Activated naive CD4-positive, alpha-beta T cell treated with anti-CD3 and anti-CD28 coated beads, Interleukin-2, amount 50 U/mL, for 24 hours (primary cell): ENCODE measurements around the gene AAGAB.
A peak's percentile ranks its signal among the peaks of the same experiment; 100 is the strongest.
"Not testable (repeated sequence)": the region's sequence is repeated elsewhere in the genome, so short reads cannot be mapped to it uniquely, and the experiment has no call there.

ENCODE experiments used
- H3K27ac Mint-ChIP-seq: one replicate; pipeline ENCODE4 v1.8.0; 2021; ENCODE audit warnings: mild to moderate bottlenecking, mixed read lengths
- H3K27me3 Mint-ChIP-seq: one replicate; pipeline ENCODE4 v1.8.0; 2021; ENCODE audit warnings: mixed read lengths
- H3K36me3 Mint-ChIP-seq: one replicate; pipeline ENCODE4 v1.8.0; 2021; ENCODE audit warnings: mixed read lengths
- H3K4me1 Mint-ChIP-seq: one replicate; pipeline ENCODE4 v1.8.0; 2021; ENCODE audit warnings: mixed read lengths
- H3K4me3 Mint-ChIP-seq: one replicate; pipeline ENCODE4 v1.8.0; 2021; ENCODE audit warnings: mild to moderate bottlenecking, mixed read lengths
- H3K9me3 Mint-ChIP-seq: one replicate; pipeline ENCODE4 v1.8.0; 2021; ENCODE audit warnings: mixed read lengths

Gene AAGAB, protein sequence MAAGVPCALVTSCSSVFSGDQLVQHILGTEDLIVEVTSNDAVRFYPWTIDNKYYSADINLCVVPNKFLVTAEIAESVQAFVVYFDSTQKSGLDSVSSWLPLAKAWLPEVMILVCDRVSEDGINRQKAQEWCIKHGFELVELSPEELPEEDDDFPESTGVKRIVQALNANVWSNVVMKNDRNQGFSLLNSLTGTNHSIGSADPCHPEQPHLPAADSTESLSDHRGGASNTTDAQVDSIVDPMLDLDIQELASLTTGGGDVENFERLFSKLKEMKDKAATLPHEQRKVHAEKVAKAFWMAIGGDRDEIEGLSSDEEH

DNA sequence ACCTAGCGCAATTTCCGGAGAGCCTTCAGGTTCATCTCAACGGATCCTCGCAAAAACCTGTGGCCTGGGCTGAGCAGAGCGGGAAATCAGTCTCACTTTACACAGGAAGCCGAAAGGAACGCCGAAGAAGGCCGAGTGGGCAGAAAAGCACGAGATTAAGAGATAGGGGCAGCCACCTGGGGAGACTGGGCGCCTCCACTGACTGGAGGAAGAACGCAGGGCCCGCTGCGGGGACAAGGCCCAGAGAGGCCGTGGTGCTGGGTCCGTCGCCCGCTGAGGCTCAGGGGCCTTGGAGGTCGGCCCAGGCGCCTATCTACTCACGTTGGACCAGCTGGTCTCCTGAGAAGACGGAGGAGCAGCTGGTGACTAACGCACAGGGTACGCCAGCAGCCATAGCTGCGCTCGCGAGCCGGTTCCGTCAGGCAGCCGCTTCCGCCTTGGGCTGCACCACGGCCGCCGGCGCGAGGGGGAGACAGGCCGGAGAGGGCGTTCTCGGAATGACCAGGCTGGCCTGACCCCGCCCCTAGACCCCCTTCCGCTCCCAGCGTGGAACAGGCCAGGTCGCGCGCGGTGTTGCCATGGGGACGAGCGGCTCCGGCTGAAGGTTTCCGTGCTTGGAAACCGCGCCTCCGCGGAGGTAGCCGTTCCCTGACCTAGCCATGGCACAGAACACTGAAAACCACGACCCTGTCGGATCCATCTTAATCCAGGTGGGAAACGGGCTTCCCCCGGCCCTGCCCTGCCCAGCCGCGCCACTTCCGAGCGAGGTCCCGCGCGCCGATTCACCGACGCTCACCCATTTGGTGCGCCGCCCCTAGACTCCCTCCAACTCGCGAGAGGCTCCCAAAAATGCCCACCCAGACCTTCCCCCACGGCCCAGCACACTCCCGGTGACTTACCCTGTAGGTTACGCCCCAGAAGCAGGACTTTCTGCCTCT, at the start of gene AAGAB, which contains the start of gene IQCH:
Gene AAGAB, minus strand, starts transcription at position 424 of the 938 bp plus-strand sequence. Its CDS starts 30 bp downstream, at position 394.
Gene IQCH, plus strand, starts transcription at position 549 of the 938 bp plus-strand sequence. Its CDS starts 111 bp downstream, at position 660.
- H3K4me1 Mint-ChIP-seq, result peaks cover 47% of the 10 kb centered on the region
- H3K4me3 Mint-ChIP-seq, result peak within 1 kb of the TSS; percentile 97
- H3K27me3 Mint-ChIP-seq, result no peaks in the 10 kb centered on the region
- no peaks in the 10 kb centered on the region for H3K9me3 Mint-ChIP-seq
- H3K27ac Mint-ChIP-seq, result peak within 1 kb of the TSS; percentile 96
- peaks cover 3% of the 10 kb centered on the region for H3K36me3 Mint-ChIP-seq

DNA sequence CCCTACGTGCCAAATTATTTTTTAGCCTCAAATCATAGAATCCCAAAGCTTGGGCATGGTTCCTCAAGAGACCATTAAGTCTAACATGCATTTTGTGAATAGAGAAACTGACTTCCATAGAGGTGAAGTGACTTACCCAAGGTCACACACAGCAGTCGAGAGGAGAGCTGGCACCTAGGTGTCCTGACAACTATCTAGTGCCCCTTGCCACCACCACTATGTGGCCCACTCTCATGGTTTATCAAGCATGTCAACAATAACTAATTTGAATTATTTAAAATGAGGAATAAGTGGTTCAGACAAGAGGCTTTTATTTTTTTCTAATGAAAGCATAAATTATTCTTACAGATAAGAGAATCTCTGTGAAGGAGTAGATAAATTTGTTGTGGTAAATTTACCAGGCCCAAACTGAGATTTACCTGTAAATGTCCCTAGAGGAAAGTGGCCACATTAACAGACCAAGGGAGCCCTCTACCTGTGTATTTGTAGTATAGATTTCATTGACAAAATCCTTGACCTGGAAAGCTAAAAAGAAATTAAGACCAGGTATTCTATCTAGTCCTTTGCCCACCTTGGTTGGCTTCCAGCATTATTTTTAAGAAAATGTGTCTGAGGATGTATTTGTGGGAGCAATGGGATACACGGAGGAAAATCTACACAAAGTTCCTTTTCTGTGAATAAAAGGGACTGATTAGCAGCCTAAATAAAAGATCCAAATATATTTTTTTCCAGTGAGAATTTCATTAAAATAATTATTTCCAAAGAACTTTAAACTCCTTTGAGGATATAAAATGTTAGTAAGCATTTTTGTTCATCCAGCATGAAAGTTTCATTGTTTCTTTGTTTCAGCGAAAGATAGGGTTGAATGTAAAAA, 49.3 kb upstream of the AAGAB start:
- Mint-ChIP-seq H3K27ac (no peak overlapping the region), H3K27me3 (no peaks in the 10 kb centered on the region), H3K9me3 (no peaks in the 10 kb centered on the region), H3K4me1 (no peaks in the 10 kb centered on the region), H3K4me3 (no peak overlapping the region), H3K36me3 (no peaks in the 10 kb centered on the region)

DNA sequence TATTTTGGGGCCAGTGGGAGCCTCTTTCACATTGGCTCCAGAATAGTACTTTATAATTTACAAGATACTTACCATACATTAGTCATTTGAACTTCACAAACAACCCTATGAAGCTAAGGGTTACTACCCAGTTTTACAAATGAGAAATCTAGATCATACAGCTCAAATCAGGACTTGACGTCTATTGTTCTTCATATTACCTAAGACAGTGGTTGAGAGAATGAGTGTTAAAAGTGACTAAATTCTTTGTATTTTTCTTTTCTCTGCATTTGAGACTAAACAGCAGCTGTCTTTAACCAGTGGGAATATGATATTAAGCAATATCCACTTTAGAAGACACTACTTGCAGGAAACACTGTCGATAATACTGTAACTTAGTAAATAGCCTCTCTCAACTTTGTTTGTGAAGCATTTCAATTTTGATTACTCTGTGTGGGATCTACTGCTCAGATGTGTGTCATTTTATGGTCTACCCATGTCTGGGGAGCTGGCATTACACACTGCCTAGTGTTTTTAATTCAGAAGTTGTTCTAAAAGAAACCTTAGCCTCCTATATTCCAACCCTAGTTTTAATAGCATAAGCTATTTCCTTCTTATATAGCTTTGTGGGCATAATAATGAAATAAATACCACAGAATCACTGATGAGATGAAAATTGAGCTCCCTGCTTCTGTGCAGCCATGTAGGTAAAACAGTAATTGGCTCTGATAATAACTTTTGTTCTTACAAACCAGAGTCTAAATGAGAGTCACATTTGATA, 46.0 kb upstream of the AAGAB start:
- Mint-ChIP-seq H3K27me3 (no peaks in the 10 kb centered on the region), H3K4me3 (no peak overlapping the region), H3K4me1 (no peaks in the 10 kb centered on the region), H3K9me3 (no peaks in the 10 kb centered on the region), H3K27ac (no peak overlapping the region), H3K36me3 (no peaks in the 10 kb centered on the region)

DNA sequence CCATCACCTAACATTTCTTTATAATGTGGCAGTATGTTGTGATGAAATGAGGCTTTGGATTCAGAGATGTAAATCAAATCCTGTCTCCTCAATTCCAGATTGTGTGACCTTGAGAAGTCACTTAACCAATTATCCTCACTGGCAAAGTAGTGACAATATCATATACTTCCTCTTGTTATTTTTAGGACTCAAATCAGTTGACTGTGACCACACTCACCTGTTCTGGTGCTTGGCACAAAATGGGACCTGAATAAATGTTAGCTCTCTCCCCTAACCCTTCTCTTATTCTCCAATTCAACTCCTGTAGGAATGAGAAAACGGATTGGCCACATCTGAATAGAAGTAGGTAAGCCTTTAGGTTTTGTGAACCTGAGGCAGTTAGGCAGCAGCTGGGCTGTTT, 42.2 kb upstream of the AAGAB start:
- no peaks in the 10 kb centered on the region for H3K36me3 Mint-ChIP-seq
- no peaks in the 10 kb centered on the region for H3K9me3 Mint-ChIP-seq
- no peaks in the 10 kb centered on the region for H3K4me1 Mint-ChIP-seq
- no peaks in the 10 kb centered on the region for H3K27me3 Mint-ChIP-seq
- no peak overlapping the region for H3K27ac Mint-ChIP-seq
- H3K4me3 Mint-ChIP-seq, result no peak overlapping the region

DNA sequence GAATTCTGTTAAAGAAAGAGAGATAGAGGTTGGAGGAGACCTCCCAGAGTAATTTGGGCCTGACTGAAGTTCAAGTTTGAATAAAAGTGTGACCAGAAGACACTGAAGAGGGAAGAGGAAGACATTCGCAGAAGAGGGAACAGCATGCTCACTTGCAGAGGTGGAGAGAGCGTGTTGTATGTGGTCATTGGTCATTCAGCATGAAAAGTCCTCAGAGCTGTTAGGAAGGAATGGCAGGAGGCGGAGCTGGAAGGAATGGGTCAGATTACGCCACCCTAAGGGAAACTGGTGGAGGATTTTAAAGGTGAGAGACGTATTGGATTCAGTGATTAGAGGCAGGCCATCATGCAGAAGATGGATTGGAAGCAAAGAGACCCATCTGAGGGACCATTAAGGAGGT, 41.7 kb upstream of the AAGAB start:
- no peaks in the 10 kb centered on the region for H3K4me1 Mint-ChIP-seq
- H3K4me3 Mint-ChIP-seq, result no peak overlapping the region
- H3K36me3 Mint-ChIP-seq, result no peaks in the 10 kb centered on the region
- no peaks in the 10 kb centered on the region for H3K9me3 Mint-ChIP-seq
- no peaks in the 10 kb centered on the region for H3K27me3 Mint-ChIP-seq
- no peak overlapping the region for H3K27ac Mint-ChIP-seq

DNA sequence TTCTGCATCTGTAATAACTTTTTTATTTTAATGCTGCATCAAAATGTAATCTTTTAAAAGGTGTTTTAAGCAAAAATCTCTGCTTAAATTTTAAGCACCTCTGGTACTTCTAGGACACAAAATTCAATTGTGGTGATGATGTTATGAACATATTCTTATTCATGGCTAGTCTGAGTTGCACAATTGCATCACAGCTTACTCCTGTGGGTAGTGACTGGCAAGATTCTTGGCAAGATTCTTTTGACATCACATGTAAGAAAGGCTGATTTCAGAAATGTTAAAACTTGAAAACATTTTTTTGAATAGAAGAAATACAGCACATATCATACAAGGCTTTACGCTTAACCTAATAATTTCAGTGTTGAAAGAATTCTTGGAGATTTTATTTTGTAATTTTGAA, 35.9 kb upstream of the AAGAB start:
- Mint-ChIP-seq H3K27me3 (no peaks in the 10 kb centered on the region), H3K27ac (no peak overlapping the region), H3K36me3 (no peaks in the 10 kb centered on the region), H3K4me1 (no peaks in the 10 kb centered on the region), H3K4me3 (no peak overlapping the region), H3K9me3 (no peaks in the 10 kb centered on the region)

DNA sequence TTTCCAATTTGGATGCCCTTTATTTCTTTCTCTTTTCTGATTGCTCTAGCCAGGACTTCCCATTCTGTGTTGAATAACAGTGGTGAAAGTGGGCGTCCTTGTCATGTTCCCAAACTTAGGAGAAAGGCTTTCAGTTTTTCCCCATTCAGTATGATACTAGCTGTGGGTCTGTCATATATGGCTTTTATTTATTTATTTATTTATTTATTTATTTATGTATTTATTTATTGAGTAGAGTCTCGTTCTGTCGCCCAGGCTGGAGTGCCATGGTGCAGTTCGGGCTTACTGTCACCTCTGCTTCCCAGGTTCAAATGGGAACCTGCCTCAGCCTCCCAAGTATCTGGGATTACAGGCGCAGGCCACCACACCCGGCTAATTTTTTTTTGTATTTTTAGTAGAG, 31.9 kb upstream of the AAGAB start:
- H3K27ac Mint-ChIP-seq, H3K9me3 Mint-ChIP-seq, H3K4me1 Mint-ChIP-seq: not testable (repeated sequence)

DNA sequence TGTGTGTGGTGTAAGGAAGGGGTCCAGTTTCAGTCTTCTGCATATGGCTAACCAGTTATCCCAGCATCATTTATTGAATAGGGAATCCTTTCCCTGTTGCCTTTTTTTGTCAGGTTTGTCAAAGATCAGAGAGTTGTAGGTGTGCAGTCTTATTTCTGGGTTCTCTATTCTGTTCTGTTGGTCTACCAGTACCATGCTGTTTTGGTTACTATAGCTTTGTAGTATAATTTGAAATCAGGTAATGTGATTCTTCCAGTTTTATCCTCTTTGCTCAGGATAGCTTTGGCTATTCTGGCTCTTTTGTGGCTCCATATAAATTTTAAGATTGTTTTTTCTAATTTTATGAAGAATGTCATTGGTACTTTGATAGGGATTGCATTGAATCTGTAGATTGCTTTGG, 31.2 kb upstream of the AAGAB start:
- H3K4me3 Mint-ChIP-seq, H3K4me1 Mint-ChIP-seq, H3K36me3 Mint-ChIP-seq, H3K27me3 Mint-ChIP-seq, H3K9me3 Mint-ChIP-seq, H3K27ac Mint-ChIP-seq: not testable (repeated sequence)

More for the DNA sequence above, 31.9 kb upstream of the AAGAB start:
- H3K4me3 Mint-ChIP-seq, H3K36me3 Mint-ChIP-seq, H3K27me3 Mint-ChIP-seq: not testable (repeated sequence)

DNA sequence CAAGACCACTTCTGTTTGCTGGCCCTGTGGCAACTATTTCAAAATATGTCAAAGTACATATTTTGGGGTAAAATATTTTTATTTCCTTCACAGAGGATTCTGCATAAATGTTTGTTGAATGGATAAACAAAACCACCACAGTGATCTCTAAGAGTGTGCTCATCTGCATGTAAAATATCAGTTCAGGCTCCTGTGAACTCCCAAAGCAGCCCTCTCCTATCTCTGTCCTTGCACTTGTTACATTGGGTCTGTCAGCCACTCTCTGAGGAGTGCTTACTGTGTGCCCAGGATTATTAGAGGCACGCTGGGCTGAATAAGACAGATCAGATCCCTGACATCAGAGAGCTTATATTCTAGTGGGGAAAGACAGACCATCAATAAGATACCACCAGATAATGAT, 27.3 kb upstream of the AAGAB start:
- Mint-ChIP-seq H3K27me3 (no peaks in the 10 kb centered on the region), H3K4me3 (no peak overlapping the region), H3K36me3 (no peaks in the 10 kb centered on the region), H3K4me1 (no peaks in the 10 kb centered on the region), H3K27ac (no peak overlapping the region), H3K9me3 (no peaks in the 10 kb centered on the region)

DNA sequence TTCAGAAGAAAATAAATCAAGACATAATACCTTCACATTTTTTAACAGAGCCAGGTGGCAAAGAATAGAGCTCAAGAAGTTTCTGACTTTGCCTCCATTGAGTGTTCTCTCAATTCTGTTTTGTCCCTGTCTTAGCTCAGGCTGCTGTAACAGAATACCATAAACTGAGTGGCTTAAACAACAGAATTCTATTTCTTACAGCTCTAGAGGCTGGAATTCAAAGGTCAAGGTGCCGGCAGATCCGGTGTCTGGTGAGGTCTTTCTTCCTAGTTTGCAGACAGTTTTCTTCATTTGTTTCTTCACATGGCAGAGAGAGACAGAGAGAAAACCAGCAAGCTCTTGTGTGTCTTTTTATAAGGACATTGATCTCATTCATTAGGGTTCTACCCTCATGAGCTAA, 25.8 kb upstream of the AAGAB start:
- Mint-ChIP-seq H3K9me3 (no peaks in the 10 kb centered on the region), H3K36me3 (peaks cover 2% of the 10 kb centered on the region), H3K4me1 (no peaks in the 10 kb centered on the region), H3K27me3 (no peaks in the 10 kb centered on the region), H3K27ac (no peak overlapping the region), H3K4me3 (no peak overlapping the region)

DNA sequence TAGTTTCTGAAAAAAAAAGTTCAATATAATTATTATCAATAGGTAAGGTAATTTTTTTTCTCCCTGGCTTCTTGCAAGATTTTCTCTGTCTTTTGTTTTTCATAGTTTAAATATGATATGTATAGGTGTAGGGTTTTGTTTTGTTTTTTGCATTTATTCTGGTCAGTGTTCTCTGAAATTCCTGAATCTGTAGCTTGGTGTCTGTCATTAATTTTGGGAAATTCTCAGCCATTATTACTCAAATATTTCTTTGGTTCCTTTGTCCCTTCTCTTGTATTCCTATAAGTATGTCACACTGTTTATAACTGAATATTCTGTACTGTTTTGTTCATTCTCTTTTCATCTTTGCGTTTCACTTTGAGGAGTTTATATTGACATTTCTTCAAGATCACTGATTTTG, 22.2 kb upstream of the AAGAB start:
- Mint-ChIP-seq H3K4me3 (no peak overlapping the region), H3K36me3 (peaks cover 10% of the 10 kb centered on the region), H3K9me3 (peaks cover 13% of the 10 kb centered on the region), H3K27ac (no peak overlapping the region), H3K4me1 (no peaks in the 10 kb centered on the region), H3K27me3 (peaks cover 4% of the 10 kb centered on the region)

DNA sequence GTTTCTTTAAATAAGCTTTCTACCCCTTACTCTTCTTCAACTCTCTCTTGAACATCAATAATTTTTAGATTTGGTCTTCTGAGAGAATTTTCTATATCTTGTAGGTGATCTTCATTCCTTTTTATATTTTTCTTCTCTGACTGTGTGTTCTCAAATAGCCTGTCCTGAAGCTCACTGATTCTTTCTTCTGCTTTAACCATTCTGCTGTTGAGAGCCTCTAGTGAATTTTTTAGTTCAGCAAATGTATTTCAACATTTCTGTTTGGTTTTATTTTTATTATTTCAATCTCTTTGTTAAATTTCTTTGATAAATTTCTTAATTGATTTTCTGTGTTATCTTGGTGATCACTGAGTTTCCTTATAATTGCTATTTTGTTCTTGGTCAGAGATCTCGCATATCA, 19.8 kb upstream of the AAGAB start:
- Mint-ChIP-seq H3K4me3 (no peak overlapping the region), H3K9me3 (peaks cover 13% of the 10 kb centered on the region), H3K4me1 (no peaks in the 10 kb centered on the region), H3K27ac (no peak overlapping the region), H3K36me3 (peaks cover 10% of the 10 kb centered on the region), H3K27me3 (peaks cover 4% of the 10 kb centered on the region)

DNA sequence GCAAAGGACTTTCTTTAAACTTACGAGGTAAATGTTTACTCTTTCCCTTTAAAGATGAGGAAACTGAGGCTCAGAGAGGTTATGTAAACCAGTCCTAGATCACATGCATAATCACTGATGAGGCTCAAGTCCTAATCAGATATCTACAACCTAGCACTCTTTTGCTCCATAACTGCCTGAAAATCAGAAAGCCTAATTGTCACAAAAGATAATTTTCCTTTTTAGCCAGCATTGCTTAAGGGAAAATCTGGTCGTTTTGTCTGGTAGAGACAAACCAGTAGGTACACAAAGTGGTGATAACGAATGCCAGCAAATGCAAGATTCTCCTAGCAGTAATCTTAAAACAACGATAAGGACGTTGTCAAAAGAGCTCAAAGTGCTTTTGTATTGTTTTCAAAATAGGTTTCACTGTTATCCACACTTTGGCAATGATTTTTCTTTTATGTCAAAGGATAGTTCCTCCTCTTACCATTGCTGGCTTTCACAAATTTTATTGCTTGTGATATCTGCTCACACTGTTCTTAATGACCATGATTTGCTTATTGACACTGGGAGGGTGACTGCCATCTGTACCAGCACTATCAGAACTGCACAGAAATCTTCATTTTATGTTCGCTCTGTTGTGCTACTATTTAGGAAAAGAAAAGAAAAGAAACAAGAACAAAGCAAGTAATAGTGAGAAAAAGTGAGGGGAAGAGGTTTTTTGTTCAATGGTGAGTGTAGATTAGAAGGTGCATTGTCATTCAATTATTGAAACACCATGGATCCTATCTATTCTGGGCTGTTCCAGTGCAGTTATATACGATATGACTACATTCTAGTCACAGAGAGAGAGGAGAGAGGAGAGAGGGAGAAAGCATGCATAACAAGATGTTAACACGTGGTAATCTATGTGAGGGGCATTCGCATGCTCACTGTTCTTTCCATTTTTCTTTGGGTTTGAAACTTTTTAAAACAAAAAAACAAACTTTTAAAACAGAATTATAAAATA, 13.8 kb upstream of the AAGAB start:
- no peaks in the 10 kb centered on the region for H3K9me3 Mint-ChIP-seq
- no peaks in the 10 kb centered on the region for H3K4me1 Mint-ChIP-seq
- no peaks in the 10 kb centered on the region for H3K36me3 Mint-ChIP-seq
- H3K27ac Mint-ChIP-seq, result no peak overlapping the region
- H3K27me3 Mint-ChIP-seq, result no peaks in the 10 kb centered on the region
- H3K4me3 Mint-ChIP-seq, result no peak overlapping the region

DNA sequence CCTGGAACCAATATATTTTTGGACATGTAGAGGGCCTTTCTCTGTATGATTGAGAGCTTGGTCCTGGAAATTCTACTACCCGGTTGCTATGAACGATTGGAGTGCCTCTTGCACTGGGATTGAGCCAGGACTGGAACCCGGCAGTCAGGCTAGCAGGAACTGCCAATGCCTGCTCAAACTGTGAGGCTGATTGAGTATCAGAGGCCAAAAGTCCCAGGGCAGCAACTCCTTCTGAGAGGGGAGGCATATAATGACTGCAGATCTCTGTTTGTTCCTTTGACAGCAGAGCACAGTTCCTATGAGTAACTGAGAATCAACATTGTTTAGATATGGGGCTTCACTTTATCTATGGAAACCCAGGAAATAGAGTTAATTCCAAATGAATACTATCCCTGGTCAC, 13.0 kb upstream of the AAGAB start:
- Mint-ChIP-seq H3K27ac (no peak overlapping the region), H3K27me3 (no peaks in the 10 kb centered on the region), H3K36me3 (no peaks in the 10 kb centered on the region), H3K4me1 (no peaks in the 10 kb centered on the region), H3K4me3 (no peak overlapping the region), H3K9me3 (no peaks in the 10 kb centered on the region)
